ENCODE measurements around the gene DYNC2LI1. TPM values are rescaled to one million over a fixed set of nuclear protein-coding genes. Genes with fewer than 3 reads are reported as not detected.

DYNC2LI1 gene
- total RNA-seq, 1 donor from 2014 or later: 5.1 TPM

- ATAC-seq: no peak
- DNase-seq (ENCODE audit: low spot score): no peak
These were observed 11.6 kb upstream of the DYNC2LI1 start for GRCh38 chr2:43762286-43762685.

- no peak for ATAC-seq
- DNase-seq (ENCODE audit: low spot score): no peak
These were observed 10.7 kb upstream of the DYNC2LI1 start for GRCh38 chr2:43763091-43763490.

DNA sequence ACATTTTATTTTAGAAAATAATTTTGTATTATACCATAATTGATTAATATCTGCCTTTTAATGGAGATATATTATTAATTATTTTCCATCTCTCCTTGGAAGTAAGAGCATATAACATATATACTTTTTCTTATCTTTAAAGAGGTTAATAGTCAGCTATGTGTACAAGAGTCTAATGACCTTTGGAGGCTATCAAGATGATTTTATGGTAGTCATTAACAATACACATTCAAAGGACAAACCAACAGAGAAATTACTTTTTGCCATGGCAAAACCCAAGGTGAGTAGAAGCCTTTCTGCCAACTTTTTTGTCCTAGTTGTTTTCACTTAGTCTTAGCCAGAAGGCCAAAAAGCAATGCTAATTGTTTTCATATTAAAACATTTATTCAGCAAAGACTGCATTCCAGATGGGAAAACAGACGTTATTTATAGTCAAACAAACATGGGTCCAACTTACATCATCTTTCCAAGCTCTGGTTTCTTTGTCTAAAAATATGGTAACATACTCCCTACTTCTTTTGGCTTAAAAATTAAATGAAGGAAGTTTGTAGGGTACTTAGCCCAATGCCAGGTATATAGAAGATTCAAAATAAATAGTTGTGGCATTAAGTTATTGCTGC, 9.6 kb upstream of the DYNC2LI1 start:
- DNase-seq (ENCODE audit: low spot score) (no peak), ATAC-seq (no peak)

- ATAC-seq: no peak
These were observed 7.8 kb upstream of the DYNC2LI1 start for GRCh38 chr2:43766006-43766405.

DNA sequence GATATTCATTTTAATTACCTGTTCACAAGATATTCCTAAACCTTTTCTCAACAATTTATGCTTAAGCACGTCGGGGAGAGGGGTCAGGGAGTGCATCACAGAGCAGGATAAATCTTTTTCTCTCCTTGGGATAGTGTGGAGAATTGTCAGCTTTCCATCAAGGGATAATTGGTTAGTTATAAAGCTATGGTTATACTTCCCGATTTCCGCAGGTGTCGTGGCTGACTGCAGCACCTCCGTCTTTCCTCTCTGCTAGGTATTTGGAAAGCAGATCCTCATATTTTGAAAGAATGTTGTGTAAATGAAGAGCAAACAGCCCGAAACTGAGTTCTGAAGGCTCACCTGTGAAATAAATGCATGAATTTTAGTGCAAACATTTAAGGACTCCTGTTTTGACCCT, 778 bp downstream of the DYNC2LI1 start:
- DNase-seq (ENCODE audit: low spot score): no peak
- peak; percentile 40 for ATAC-seq

More at GRCh38 chr2:43766006-43766405, 7.8 kb upstream of the DYNC2LI1 start:
- DNase-seq (ENCODE audit: low spot score): no peak

GRCh38 chr2:43776324-43776723, 2.5 kb downstream of the DYNC2LI1 start:
- DNase-seq (ENCODE audit: low spot score): no peak
- ATAC-seq: no peak

DNA sequence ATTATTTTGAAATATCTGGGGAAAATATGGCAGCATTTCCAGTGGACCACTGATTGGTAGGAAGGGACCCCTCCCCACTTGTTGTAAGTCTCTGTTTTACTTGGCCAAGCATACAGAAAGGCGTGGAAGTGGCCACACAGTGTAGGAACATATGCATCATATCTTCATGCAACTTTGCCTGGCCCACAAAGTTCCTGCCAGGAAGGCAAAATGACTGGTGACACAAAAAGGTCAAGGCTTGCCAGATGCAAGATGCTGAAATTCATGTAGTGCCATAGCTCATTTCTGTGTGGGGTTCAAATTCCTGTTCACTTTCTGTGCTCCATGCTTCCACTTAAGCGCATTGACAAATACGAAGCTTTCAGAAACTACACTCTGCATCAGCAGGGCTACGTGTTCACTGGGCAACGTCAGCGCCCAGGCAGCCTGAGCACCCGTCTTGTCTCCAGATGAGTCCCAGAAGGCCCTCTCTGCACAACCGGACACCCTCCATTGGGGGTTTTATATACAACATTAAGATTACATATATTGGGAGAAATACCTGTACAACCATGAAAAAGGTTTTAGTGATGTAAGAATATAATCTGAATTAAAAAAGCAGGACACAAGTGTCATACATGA, 3.6 kb downstream of the DYNC2LI1 start:
- no peak for ATAC-seq
- no peak for DNase-seq (ENCODE audit: low spot score)

DNA sequence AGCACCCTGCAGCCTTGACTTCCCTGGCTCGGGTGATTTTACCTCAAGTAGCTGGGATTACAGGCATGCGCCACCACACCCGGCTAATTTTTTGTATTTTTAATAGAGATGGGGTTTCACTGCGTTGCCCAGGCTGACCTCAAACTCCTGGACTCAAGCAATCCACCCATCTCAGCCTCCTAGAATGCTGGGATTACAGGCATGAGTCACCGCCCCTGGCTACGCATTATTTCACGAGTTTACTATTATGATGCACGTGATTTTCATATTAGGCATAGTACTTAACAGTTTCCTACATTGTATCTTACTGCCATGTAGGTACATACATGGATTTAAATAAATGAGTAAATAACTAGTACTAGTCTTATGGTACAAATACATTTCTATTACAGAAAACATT, 4.4 kb downstream of the DYNC2LI1 start:
- DNase-seq (ENCODE audit: low spot score): no peak
- no peak for ATAC-seq

DNA sequence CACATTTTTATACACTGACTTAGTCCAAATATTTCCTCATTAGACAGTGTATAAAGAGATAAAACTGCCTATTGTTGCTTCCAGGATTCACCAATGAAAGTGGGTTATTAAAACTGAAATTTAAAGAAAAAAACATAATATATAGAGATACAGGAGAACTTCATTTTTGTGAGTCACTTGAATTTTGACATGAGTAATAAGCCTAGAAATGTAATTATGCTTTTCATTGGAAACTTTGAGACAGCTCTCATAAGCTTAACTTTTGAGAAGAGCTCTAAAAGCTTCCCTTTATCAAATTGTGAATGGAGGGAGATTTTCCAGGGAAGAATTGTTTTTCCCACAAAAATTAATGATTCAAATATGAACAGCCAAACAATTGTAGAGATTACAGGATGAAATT, 14.1 kb downstream of the DYNC2LI1 start:
- no peak for DNase-seq (ENCODE audit: low spot score)
- ATAC-seq: no peak

GRCh38 chr2:43788646-43789045, 14.8 kb downstream of the DYNC2LI1 start:
- no peak for ATAC-seq
- no peak for DNase-seq (ENCODE audit: low spot score)

DNA sequence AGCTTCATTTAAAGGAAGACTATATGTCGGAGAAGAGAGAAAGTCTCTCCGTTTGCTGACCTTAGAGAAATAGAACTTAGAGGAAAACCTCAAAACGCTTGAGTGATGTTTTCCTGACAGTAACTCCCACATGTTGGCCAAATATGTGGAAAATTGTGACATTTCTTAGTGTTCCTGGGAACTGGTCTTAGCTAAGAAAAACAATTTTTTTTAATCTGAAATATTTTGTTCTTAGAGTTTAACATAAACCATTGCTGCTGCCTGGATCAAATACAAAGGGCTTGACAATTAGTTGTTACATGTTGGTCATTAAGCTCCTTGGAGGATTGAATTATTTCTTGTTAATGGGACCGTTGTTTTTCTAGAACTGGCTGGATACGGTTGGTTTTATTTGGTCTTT, 16.3 kb downstream of the DYNC2LI1 start:
- ATAC-seq (no peak), DNase-seq (ENCODE audit: low spot score) (no peak)

DNA sequence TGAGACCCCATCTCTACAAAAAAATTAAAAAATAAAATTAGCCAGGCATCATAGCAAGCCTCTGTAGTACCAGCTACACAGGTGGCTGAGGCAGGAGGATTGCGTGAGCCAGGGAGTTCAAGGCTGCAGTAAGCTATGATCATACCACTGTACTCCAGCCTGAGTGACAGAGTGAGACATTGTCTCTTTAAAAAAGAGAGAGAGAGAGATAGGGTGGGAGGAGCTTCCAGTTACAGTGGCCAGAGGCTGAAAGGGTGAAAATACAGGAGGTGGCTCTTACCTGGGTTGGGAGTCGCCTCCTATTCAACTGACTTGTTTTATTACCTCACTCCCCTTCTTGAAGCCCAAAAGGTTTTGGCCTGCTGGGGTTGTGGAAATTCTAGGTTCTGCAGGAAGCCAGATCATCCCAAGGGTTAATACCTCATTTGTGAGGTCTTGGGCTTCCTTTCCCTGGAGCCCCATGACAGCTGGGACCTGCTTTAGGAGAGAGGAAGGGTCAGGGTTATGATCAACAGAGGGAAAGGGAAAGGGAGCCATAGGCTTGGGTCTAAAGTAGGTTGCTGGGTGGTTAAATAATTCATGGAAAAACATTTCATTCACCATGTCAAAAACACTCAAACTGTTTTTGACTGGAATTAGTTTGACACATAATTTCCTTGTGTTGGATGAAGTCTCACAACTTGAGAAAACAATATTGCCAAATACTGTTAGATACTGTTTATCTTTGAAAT, 17.4 kb downstream of the DYNC2LI1 start:
- ATAC-seq (peak; percentile 31), DNase-seq (ENCODE audit: low spot score) (no peak)

- no peak for ATAC-seq
- DNase-seq (ENCODE audit: low spot score): no peak
These were observed 18.8 kb downstream of the DYNC2LI1 start for GRCh38 chr2:43792653-43793052.

GRCh38 chr2:43794956-43795355, 21.1 kb downstream of the DYNC2LI1 start:
- DNase-seq (ENCODE audit: low spot score): no peak

GRCh38 chr2:43796206-43796605, 22.4 kb downstream of the DYNC2LI1 start:
- no peak for DNase-seq (ENCODE audit: low spot score)

More at GRCh38 chr2:43794956-43795355, 21.1 kb downstream of the DYNC2LI1 start:
- ATAC-seq: no peak

GRCh38 chr2:43798300-43798699, 24.5 kb downstream of the DYNC2LI1 start:
- ATAC-seq (peak; percentile 77), DNase-seq (ENCODE audit: low spot score) (no peak)

More at GRCh38 chr2:43796206-43796605, 22.4 kb downstream of the DYNC2LI1 start:
- ATAC-seq: no peak

DNA sequence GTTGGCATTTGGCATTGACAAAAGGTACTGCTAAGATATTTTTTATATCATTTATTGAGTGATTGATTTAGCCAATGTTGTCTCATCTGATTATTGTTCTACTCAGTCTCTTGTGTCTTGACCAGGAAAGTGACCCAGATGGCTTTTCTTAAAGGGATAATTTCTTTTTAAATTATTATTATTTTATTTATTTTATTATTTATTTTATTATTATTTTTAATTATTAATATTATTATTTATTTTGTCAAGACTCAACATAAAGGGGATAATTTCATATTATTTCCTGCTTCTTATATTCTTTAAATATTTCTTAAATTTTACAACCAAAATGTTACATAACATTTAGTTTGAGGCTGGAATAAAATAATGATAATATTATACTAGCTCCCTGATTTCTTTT, 27.1 kb downstream of the DYNC2LI1 start:
- ATAC-seq (no peak), DNase-seq (ENCODE audit: low spot score) (no peak)

- peak; percentile 65 for ATAC-seq
These were observed 28.3 kb downstream of the DYNC2LI1 start for GRCh38 chr2:43802135-43802534.

DNA sequence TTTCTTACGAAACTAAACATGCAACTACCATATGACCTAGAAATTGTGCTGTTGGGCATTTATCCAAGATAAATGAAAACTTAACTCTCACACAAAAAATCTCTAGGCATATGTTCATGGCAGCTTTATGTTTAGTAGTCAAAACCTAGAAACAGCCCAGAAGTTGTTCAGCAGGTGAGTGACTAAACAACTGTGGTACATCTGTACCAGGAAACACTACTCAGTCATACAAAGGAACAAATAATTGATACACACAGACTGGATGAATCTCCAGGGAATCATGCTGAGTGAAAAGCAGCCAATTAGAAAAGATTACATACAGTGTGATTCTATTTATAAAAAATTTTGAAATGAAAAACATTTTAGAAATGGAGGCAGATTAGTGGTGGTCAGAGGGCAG, 29.3 kb downstream of the DYNC2LI1 start:
- no peak for DNase-seq (ENCODE audit: low spot score)
- ATAC-seq: no peak

More at GRCh38 chr2:43802135-43802534, 28.3 kb downstream of the DYNC2LI1 start:
- DNase-seq (ENCODE audit: low spot score): no peak

- peak; percentile 47 for ATAC-seq
- no peak for DNase-seq (ENCODE audit: low spot score)
These were observed 32.8 kb downstream of the DYNC2LI1 start for GRCh38 chr2:43806719-43807031.

DNA sequence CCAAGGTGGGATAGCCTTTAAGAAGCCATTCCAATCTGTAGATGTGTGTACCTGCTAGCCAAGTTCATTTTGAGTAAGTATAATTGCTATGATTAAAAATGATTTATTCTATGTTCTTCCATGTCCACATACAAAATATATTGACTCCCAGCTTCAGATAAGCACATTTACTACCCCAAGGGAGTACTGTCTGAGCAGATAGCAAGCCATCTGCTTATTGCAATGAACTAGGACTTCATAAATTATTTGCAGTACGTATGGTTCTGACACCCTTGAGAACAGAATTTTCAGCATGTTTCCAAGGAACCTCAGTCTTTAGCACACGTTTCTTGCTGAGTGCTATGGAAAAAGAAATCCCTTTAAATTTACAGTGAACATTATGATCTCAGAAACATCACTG, 36.6 kb downstream of the DYNC2LI1 start:
- no peak for DNase-seq (ENCODE audit: low spot score)
- no peak for ATAC-seq

DNA sequence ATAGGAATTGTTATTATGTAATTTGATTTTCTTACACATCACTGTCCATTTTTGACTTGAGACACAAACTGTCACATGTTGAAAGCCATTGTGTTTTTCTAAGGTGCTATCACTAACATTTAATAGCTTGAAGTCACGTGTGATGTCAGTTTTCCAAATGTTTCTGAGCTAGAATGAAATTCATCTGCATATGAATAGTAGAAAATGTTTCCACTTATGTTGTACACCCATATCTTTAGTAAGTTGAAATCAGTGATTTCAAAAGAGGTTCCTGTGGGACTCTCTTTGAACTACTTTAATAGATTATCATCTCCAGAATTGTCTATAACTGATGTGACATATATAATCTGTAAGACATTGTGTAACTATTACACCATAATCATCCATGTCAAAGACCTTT, 37.0 kb downstream of the DYNC2LI1 start:
- no peak for ATAC-seq
- no peak for DNase-seq (ENCODE audit: low spot score)
